ENCODE data around the gene ZFYVE21. TPM values are rescaled to one million over a fixed set of nuclear protein-coding genes. Genes with fewer than 3 reads are reported as not detected.

ZFYVE21 gene
- total RNA-seq = 75.8 and 104 TPM in 2 replicates

DNA sequence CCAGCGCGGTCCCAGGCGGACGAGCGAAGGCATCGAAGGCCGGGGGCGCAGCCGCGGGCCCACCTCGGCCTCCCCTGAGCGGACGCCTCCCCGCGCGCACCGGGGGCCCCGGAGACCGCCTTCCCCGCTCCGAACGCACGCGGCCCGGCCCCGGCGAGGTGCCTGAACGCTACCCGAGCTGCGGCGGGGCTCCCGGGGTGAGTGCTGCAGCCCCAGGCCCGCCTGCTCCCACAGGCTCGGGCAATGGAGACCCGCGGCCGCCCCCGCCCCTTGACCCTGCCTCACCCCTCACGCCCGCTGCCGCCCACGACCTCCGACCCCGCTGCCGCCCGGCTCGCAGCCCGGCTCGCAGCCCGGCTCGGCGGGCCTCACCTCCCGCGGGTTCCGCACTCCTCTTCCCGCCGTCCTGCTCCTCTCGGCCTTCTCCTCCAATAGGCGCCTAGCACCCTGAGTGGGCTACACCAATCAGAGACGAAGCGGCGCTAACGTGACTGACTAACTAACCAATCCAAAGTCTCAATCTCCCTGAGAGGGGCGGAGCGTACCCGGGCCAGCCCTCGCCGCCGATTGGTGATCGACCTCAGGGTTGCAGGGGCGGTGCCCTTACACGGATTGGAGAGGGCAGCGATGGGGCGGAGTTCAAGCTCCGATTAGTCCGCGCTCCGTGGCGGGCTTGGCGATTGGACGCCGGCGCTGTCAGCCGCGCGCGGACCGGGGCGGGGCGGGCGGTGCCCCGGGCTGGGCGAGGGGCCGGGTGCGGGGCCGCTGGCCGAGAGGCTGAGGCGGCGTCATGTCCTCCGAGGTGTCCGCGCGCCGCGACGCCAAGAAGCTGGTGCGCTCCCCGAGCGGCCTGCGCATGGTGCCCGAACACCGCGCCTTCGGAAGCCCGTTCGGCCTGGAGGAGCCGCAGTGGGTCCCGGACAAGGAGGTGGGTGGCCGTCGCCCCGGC lies at the start of gene ZFYVE21, which contains the start of gene XRCC3:
Gene ZFYVE21 (plus strand): TSS at position 759 of the 949 bp plus-strand sequence. CDS start 32 bp downstream, at position 791.
Gene XRCC3 (minus strand): TSS at position 400 of the 949 bp plus-strand sequence. CDS start 4,364 bp downstream, outside the sequence.

Small RNA genes lying within 50 kb of the gene (small RNA-seq; reads per million reads assigned to genes)
- not detected for gene RF00019

Other genes with a start within 250 kb of the ZFYVE21 start
- gene CKB, start 193.0 kb upstream of the ZFYVE21 start, total RNA-seq = 3.7 and 11.0 TPM in 2 replicates
- 4.7 and 9.2 TPM in 2 replicates for gene TRMT61A, start 186.6 kb upstream of the ZFYVE21 start, total RNA-seq
- 18.5 and 24.5 TPM in 2 replicates for gene BAG5, start 153.2 kb upstream of the ZFYVE21 start, total RNA-seq
- gene COA8, start 152.8 kb upstream of the ZFYVE21 start, total RNA-seq = 16.4 and 18.1 TPM in 2 replicates
- gene KLC1, start 86.6 kb upstream of the ZFYVE21 start, total RNA-seq = 172 and 240 TPM in 2 replicates
- 11.4 and 11.5 TPM in 2 replicates for gene XRCC3, start 359 bp upstream of the ZFYVE21 start, total RNA-seq
- 25.1 and 34.5 TPM in 2 replicates for gene PPP1R13B, start 131.8 kb downstream of the ZFYVE21 start, total RNA-seq
- 6.5 and 6.7 TPM in 2 replicates for gene TDRD9, start 212.6 kb downstream of the ZFYVE21 start, total RNA-seq
- gene RD3L, start 226.7 kb downstream of the ZFYVE21 start, total RNA-seq = not detected in 2 replicates